Measurements from ENCODE around the gene ZNF383. TPM values are rescaled to one million over a fixed set of nuclear protein-coding genes. Genes with fewer than 3 reads are reported as not detected.
"Not testable (repeated sequence)": the region's sequence is repeated elsewhere in the genome, so short reads cannot be mapped to it uniquely, and the experiment has no call there.

ZNF383 gene
- total RNA-seq, 1 donor from 2014 or later = 9.9 TPM

DNA sequence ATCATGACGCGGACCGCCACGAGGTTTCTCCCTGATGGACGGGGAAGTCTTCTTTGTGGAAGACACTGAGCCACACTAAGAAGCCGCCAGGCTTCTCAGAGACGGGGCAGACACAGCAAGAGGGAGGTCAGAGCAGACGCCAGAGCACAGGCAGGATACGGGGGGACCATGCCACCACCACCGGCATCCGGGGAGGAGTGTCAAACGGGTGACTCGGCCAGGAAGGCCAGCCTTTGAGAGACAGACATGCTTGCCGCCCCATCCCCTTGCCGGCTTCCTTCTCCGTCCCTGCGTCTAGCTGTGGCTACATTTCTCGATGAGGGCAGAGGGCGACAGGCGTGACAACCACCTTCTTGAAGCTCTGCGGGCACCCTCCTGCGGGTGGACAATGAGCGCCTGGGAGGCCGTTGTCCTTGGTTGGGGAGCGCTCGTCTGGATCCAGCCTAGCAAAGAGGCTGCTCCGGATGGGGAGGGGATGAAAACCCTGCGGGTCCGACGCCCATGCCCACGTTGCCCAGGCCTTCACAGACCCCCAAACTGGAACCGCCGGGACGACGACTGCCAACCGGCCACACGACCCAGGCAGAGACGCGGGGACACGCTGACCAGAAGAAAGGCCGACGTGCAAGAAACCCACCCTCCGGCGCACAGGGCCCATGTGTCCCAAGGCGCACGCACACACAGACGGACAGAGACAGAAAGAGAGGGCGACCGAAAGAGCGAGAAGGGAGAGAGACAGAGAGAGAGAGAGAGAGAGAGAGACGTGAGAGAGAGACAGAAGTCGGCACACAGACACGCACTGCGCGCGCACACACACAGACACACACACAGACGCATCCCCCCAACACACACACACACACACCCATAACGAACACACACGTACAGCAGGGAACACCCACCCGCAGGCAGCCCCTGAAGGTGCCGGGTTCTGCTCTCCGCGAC, 75.3 kb downstream of the ZNF383 start:
- intact Hi-C loops (cut with micrococcal nuclease) = not testable (repeated sequence)

DNA sequence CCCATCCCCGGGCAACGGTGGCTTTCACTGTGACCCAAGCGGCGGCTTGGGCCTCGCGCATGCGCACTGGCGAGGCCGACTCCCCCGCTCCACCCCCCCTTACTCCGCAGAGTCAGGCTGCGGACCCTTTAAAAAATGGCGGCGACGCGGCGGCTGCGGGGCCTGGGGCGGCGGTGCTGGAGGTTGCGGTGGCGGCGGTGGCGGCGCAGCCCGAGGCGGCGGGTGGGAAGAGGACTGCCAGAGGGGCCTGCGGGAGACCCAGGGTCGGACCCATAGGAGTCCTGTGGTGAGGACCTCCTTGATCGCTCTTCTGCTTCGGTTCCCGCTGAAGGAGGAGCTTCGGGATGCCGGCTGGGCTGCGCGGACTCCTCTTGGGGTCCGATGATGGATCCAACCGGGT, 76.2 kb downstream of the ZNF383 start:
- intact Hi-C loops (cut with micrococcal nuclease) = not testable (repeated sequence)

Other genes starting within 250 kb of the ZNF383 start
- 14.0 and 14.9 TPM in 2 replicates for gene ZNF420, start 139.8 kb upstream of the ZNF383 start, total RNA-seq
- 3.9 and 5.2 TPM in 2 replicates for gene ZNF585A, start 45.5 kb upstream of the ZNF383 start, total RNA-seq
- 4.2 and 4.6 TPM in 2 replicates for gene ZNF585B, start 7.7 kb upstream of the ZNF383 start, total RNA-seq
- gene ZNF527, start 152.9 kb downstream of the ZNF383 start, total RNA-seq = 5.3 and 5.4 TPM in 2 replicates
- gene ZNF569, start 249.2 kb downstream of the ZNF383 start, total RNA-seq = 4.4 and 6.1 TPM in 2 replicates